22Rv1 (cell line): ENCODE measurements around the gene VDAC1.

ENCODE experiments used
- CTCF ChIP-seq: fragments of 450-650 bp; IDR thresholded peaks from 2 replicates; pipeline ENCODE4 v1.5.1; 2017; ENCODE audit warnings: mild to moderate bottlenecking
- ZFX ChIP-seq: fragments of 450-650 bp; IDR thresholded peaks from 2 replicates; pipeline ENCODE4 v1.6.1; 2017; ENCODE audit warnings: antibody characterized with exemption, borderline replicate concordance

- TF ChIP-seq CTCF (no peak), ZFX (no peak)
Measured at GRCh38 chr5:133998807-133999206, 6.0 kb downstream of the VDAC1 start.
